Activated naive CD4-positive, alpha-beta T cell treated with anti-CD3 and anti-CD28 coated beads, Interleukin-2, amount 50 U/mL, for 72 hours (primary cell): ENCODE measurements around the gene USP5. TPM values are rescaled to one million over a fixed set of nuclear protein-coding genes. Genes with fewer than 3 reads are reported as not detected.
"Not testable (repeated sequence)": the region's sequence is repeated elsewhere in the genome, so short reads cannot be mapped to it uniquely, and the experiment has no call there.

Source experiments
- ATAC-seq, 2 donors: fragments of 150-1000 bp; cut with Tn5 transposase; 2 replicates each; pipeline ENCODE4 v1.10.0; 2021; ENCODE audit warnings: mild to moderate bottlenecking in 2 of 2, moderate library complexity in 2 of 2
- DNase-seq, 2 donors: peaks; one replicate each; pipeline ENCODE4 v3.0.0; 2021 to 2022; ENCODE audit warnings: low spot score in 2 of 2
- H3K27ac Mint-ChIP-seq, 2 donors: one replicate each; pipeline ENCODE4 v1.8.0; 2022; ENCODE audit warnings: mild to moderate bottlenecking in 2 of 2, mixed read lengths in 2 of 2
- H3K36me3 Mint-ChIP-seq, 2 donors: one replicate each; pipeline ENCODE4 v1.8.0; 2022; ENCODE audit warnings: mixed read lengths in 2 of 2
- H3K9me3 Mint-ChIP-seq, 2 donors: one replicate each; pipeline ENCODE4 v1.8.0; 2022; ENCODE audit warnings: mixed read lengths in 2 of 2
- total RNA-seq, 2 donors: library from RNA; stranded (reverse); gene quantifications; one replicate each; pipeline ENCODE4 v1.2.3, GENCODE V29; 2022

Gene USP5
- total RNA-seq, 2 donors from 2014 or later = 132 to 166 TPM

DNA sequence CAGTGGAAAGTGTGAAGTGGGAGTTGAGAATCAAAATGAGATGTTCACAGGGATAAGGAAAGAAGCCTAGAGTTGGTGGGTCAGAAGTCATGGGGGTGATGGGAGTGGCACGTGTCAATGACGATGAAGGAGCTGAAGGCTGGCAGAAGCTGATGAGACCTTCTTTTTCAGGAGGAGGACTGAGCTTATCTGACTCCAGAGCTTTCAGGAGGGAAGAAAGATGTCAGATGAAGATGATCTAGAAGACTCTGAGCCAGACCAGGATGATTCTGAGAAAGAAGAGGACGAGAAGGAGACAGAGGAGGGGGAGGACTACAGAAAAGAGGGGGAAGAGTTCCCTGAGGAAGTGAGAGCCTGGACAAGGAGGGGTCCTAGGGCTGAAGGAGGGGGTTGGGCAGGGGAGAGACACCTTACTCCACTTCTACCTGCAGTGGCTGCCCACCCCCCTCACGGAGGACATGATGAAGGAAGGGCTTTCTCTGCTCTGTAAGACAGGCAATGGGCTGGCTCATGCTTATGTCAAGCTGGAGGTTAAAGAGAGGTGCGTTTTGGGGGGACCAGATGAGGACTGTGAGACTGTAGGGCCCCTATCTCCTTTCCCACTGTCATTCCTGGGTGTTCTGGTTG lies 53.6 kb downstream of the USP5 start:
- Mint-ChIP-seq H3K27ac (no peak overlapping the region), H3K36me3 (no peaks in the 10 kb centered on the region), H3K9me3 (no peaks in the 10 kb centered on the region)
- no peak for DNase-seq
- ATAC-seq = no peak

DNA sequence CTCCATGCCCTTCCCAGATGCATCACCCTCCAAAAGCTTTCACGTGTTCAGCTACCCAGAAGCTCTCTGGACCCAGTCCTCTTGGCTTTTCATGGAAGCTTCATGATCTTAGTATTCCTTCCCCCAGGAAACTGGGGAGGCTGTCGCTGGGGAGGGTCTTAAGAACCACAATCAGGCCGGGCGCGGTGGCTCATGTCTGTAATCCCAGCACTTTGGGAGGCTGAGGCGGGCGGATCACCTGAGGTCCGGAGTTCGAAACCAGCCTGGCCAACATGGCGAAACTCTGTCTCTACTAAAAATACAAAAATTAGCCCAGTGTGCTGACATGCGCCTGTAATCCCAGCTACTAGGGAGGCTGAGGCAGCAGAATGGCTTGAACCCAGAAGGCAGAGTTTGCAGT lies 56.2 kb downstream of the USP5 start:
- DNase-seq, H3K9me3 Mint-ChIP-seq, ATAC-seq, H3K36me3 Mint-ChIP-seq, H3K27ac Mint-ChIP-seq: not testable (repeated sequence)

DNA sequence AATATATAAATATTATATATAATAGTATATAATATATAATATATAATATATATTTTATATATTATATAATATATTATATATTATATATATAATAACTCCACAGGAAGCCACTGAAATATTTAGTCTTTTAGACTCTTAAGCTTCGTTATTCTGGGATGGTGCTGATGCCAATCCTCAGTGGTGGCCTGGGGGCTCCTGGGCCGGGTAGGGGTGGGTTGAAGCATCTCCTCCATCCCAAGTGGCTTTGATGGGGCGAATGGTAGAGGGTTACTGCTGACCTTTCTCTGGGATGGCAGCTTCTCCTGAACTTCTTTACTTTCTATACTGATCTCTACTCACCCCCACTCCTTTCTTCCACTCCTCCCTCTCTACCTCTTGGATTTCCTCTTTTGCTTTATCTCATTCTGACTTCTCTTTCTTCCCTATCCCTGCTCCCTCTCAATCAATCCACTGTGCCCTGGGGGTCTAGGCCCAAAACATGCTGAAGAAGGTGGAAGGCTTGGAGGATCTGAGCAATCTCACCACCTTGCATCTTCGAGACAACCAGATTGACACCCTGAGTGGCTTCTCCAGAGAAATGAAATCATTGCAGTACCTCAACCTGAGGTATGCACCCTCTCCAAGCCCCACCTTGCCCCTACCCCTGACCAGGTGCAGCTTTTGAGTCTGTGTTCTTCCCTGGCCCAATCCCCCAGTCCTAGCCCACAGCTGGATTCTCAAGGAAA lies 57.6 kb downstream of the USP5 start:
- DNase-seq = no peak

DNA sequence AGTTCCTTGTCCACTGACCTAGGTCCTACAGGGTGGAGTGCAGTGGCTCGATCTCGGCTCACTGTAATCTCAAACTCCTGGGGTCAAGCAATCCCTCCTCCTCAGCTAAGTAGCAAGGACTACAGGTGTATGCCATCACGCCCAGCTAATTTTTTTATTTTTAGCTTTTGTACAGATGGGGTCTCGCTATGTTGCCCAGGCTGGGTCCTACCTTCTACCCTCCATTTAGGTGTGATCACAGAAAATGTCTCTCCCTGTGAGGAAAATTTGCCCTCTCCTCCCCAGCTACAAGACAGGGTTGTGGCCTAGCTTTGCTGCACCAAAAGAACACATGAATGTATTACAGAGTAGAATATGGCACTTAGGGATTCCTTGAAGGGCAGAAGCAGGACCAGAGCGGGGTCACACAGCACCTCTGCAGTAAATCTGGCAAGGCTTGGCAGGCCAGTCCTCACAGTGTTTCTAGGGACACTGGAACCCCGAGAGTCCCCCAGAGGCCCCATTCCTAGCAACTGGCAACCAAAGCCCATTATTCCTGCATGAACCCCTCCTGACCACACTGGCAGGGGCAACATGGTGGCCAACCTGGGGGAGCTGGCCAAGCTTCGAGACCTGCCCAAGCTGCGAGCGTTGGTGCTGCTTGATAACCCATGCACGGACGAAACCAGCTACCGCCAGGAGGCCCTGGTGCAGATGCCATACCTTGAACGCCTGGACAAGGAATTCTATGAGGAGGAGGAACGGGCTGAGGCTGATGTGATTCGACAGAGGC lies 60.4 kb downstream of the USP5 start:
- Mint-ChIP-seq H3K36me3 (peaks cover 6 to 26% of the 10 kb centered on the region in 2 donors), H3K27ac (peak overlapping the region in 1 of 2 donors; percentile 73), H3K9me3 (no peaks in the 10 kb centered on the region)
- ATAC-seq (no peak), DNase-seq (no peak)

More for the DNA sequence above, 57.6 kb downstream of the USP5 start:
- Mint-ChIP-seq H3K27ac (no peak overlapping the region), H3K9me3 (no peaks in the 10 kb centered on the region), H3K36me3 (no peaks in the 10 kb centered on the region)
- peak in 1 of 2 donors; percentile 40 for ATAC-seq

DNA sequence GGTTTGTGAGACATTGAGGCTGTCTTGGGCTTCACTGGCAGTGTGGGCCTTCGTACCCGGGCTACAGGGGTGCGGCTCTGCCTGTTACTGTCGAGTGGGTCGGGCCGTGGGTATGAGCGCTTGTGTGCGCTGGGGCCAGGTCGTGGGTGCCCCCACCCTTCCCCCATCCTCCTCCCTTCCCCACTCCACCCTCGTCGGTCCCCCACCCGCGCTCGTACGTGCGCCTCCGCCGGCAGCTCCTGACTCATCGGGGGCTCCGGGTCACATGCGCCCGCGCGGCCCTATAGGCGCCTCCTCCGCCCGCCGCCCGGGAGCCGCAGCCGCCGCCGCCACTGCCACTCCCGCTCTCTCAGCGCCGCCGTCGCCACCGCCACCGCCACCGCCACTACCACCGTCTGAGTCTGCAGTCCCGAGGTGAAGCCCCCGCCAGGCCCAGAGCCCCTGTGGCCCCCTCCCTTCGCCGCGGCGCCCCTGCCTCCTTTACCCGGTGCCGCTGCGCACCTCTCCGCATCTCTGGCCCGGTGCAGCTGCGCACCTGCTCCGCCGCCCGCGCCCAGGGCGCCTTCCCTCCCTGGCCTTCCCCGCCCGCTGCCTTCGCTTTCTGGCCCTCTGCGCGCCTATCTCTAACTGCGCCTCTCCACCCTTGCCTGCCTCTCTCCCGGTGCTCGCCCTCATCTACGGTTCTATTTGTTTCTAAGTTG lies 62.4 kb downstream of the USP5 start, which contains the start of gene ENO2:
Gene ENO2, plus strand, starts transcription at position 335 of the 701 bp plus-strand sequence. CDS start 1,253 bp downstream, outside the sequence.
- peak; percentile 90 to 94 for ATAC-seq
- peak; percentile 80 to 85 for DNase-seq
- H3K36me3 Mint-ChIP-seq = peaks cover 7 to 29% of the 10 kb centered on the region in 2 donors
- H3K9me3 Mint-ChIP-seq = no peaks in the 10 kb centered on the region
- H3K27ac Mint-ChIP-seq = peak within 1 kb of the TSS; percentile 73 to 98

DNA sequence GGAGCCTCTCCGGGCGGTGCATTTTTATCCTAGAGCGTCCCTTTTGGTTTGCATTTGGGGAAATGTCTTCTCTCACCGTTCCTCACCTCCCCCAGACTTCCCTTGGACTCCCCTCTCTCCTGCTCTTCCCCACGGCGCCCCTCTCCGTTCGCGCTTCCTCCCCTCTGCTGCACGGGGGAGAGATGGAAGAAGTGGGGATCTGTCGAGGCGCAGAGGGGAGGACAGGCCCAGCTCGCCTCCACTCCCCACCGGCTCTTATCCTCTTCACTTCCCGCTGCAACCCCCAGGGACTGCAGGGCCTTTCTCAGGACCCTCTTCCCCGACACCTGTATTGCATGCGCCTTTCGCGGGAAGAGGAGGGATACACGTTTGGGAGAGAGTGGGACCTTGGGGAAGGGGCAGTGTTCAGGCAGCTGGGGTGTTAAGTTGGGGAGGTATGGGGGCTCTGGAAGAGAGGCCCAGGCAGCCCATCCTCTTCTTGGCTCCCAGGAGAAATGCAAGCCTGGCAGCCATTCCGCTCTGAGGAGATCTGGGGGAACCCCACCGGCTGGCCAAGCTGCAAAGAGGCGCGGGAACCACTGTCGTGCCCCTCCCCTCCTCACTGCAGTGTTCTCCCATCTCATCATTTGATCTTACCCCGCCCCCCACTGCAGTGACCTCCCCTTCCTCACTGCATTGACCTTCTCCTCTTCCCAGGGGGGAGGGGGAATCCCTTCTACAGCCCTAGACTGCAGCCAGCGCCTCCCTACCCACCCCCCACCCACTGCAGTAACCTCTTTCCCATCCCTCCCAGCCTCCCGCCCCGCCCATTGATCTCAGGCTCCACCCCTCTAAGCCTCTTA lies 63.2 kb downstream of the USP5 start:
- ATAC-seq (peak in 1 of 2 donors; percentile 9), DNase-seq (no peak)
- H3K36me3 Mint-ChIP-seq = peaks cover 15 to 36% of the 10 kb centered on the region in 2 donors
- no peaks in the 10 kb centered on the region for H3K9me3 Mint-ChIP-seq
- H3K27ac Mint-ChIP-seq = peak overlapping the region; percentile 73 to 98

DNA sequence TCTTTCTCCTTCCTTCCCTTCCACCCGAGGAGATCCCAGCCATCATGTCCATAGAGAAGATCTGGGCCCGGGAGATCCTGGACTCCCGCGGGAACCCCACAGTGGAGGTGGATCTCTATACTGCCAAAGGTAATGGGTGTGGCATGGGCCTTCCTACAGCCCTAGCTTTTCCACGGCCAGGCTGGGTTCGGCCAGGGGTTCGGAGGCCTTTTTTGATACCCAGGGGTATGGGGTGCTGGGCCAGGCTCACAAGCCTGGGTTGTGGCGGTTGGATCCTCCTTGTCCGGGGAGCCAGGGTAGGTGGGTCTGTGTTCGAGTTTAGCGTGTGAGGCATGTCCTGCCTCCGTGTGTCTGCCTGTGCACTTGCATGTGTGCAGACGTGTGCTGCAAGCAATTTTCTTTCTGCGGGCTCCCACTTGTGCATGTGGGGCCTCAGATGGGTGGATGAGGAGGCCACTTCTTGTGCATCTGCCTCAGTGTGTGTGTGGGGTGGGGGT lies 63.9 kb downstream of the USP5 start:
- ATAC-seq = no peak
- H3K9me3 Mint-ChIP-seq = no peaks in the 10 kb centered on the region
- H3K27ac Mint-ChIP-seq = peak overlapping the region in 1 of 2 donors; percentile 98
- peaks cover 15 to 38% of the 10 kb centered on the region in 2 donors for H3K36me3 Mint-ChIP-seq
- DNase-seq = no peak

Other genes starting within 250 kb of the USP5 start
- 100 to 1,000 TPM; 288 to 307 TPM for gene CHD4, start 244.8 kb upstream of the USP5 start, total RNA-seq
- 1 to 10 TPM; 2.8 to 5.1 TPM for gene LPAR5, start 216.2 kb upstream of the USP5 start, total RNA-seq
- 1 to 10 TPM; 2.1 to 2.8 TPM for gene ACRBP, start 204.7 kb upstream of the USP5 start, total RNA-seq
- 10 to 100 TPM; 18.1 to 24.3 TPM for gene ING4, start 189.0 kb upstream of the USP5 start, total RNA-seq
- gene ZNF384, start 162.8 kb upstream of the USP5 start, total RNA-seq = 10 to 100 TPM; 77.1 to 92.6 TPM
- gene PIANP, start 151.3 kb upstream of the USP5 start, total RNA-seq = 1 to 10 TPM in 1 of 2 donors, not detected in 1; 1.3 TPM
- 10 to 100 TPM; 34.2 to 42.9 TPM for gene COPS7A, start 128.1 kb upstream of the USP5 start, total RNA-seq
- 100 to 1,000 TPM; 149 to 275 TPM for gene MLF2, start 99.0 kb upstream of the USP5 start, total RNA-seq
- 100 to 1,000 TPM in 1 of 2 donors, 10 to 100 TPM in 1; 76.0 to 163 TPM for gene PTMS, start 85.8 kb upstream of the USP5 start, total RNA-seq
- gene LAG3, start 79.6 kb upstream of the USP5 start, total RNA-seq = 100 to 1,000 TPM in 1 of 2 donors, 10 to 100 TPM in 1; 71.3 to 117 TPM
- 100 to 1,000 TPM; 165 to 244 TPM for gene CD4, start 62.6 kb upstream of the USP5 start, total RNA-seq
- under 1 TPM; 0.46 to 0.60 TPM for gene GPR162, start 30.3 kb upstream of the USP5 start, total RNA-seq
- gene P3H3, start 23.7 kb upstream of the USP5 start, total RNA-seq = 1 to 10 TPM in 1 of 2 donors, under 1 TPM in 1; 0.82 to 3.0 TPM
- gene GNB3, start 11.2 kb upstream of the USP5 start, total RNA-seq = 1 to 10 TPM in 1 of 2 donors, under 1 TPM in 1; 0.25 to 1.8 TPM
- 100 to 1,000 TPM; 110 to 147 TPM for gene CDCA3, start 864 bp upstream of the USP5 start, total RNA-seq
- gene TPI1, start 15.4 kb downstream of the USP5 start, total RNA-seq = 1,000 to 10,000 TPM in 1 of 2 donors, 100 to 1,000 TPM in 1; 694 to 1,875 TPM
- 10 to 100 TPM in 1 of 2 donors, 1 to 10 TPM in 1; 1.4 to 11.7 TPM for gene SPSB2, start 21.2 kb downstream of the USP5 start, total RNA-seq
- 10 to 100 TPM in 1 of 2 donors, 1 to 10 TPM in 1; 4.0 to 10.7 TPM for gene LRRC23, start 52.7 kb downstream of the USP5 start, total RNA-seq
- gene ENO2, start 62.4 kb downstream of the USP5 start, total RNA-seq = 100 to 1,000 TPM; 264 to 314 TPM
- 10 to 100 TPM; 29.9 to 73.5 TPM for gene ATN1, start 75.8 kb downstream of the USP5 start, total RNA-seq
- not detected for gene RNU7-1, start 91.7 kb downstream of the USP5 start, total RNA-seq
- gene C12orf57, start 91.9 kb downstream of the USP5 start, total RNA-seq = 100 to 1,000 TPM; 229 to 609 TPM
- gene PTPN6, start 99.2 kb downstream of the USP5 start, total RNA-seq = 100 to 1,000 TPM; 320 to 609 TPM
- gene PHB2, start 118.5 kb downstream of the USP5 start, total RNA-seq = 100 to 1,000 TPM; 387 to 423 TPM
- gene EMG1, start 118.8 kb downstream of the USP5 start, total RNA-seq = 10 to 100 TPM; 69.0 to 76.3 TPM
- 10 to 100 TPM; 22.0 to 31.9 TPM for gene LPCAT3, start 166.3 kb downstream of the USP5 start, total RNA-seq
- 10 to 100 TPM in 1 of 2 donors, 1 to 10 TPM in 1; 4.8 to 21.9 TPM for gene C1S, start 208.6 kb downstream of the USP5 start, total RNA-seq
- 1 to 10 TPM; 3.9 to 5.6 TPM for gene C1R, start 240.3 kb downstream of the USP5 start, total RNA-seq